Vagina (tissue), 2 donors: ENCODE results near the gene HOXB6. TPM values are rescaled to one million over a fixed set of nuclear protein-coding genes. Genes with fewer than 3 reads are reported as not detected.
A peak's percentile ranks its signal among the peaks of the same experiment; 100 is the strongest.

Experiments used
- DNase-seq, 2 donors: peaks; one replicate each; pipeline ENCODE4 v3.0.0-alpha.2; 2017; ENCODE audit errors: extremely low spot score in 2 of 2
- H3K27ac ChIP-seq: fragments of 200-600 bp; sonication (generic); one replicate; pipeline ENCODE4 v1.5.1; 2019
- H3K27me3 ChIP-seq: fragments of 200-600 bp; sonication (generic); one replicate; pipeline ENCODE4 v1.5.1; 2019
- H3K36me3 ChIP-seq, 2 donors: fragments of 200-600 bp; sonication (generic); one replicate each; pipeline ENCODE4 v1.5.1; 2017 to 2019
- H3K4me1 ChIP-seq: fragments of 200-600 bp; sonication (generic); one replicate; pipeline ENCODE4 v1.5.1; 2019
- H3K4me3 ChIP-seq, 2 donors: fragments of 200-600 bp; sonication (generic); 1 replicate in 1 of 2; 2 replicates in 1 of 2; pipeline ENCODE4 v1.5.1; 2016 to 2019
- H3K9me3 ChIP-seq: fragments of 200-600 bp; sonication (generic); one replicate; pipeline ENCODE4 v1.5.1; 2019
- POLR2A ChIP-seq, 2 donors: fragments of 450-650 bp; IDR thresholded peaks; one replicate each; pipeline ENCODE4 v1.6.1; 2017; ENCODE audit warnings: antibody characterized with exemption in 2 of 2, mild to moderate bottlenecking in 2 of 2, moderate library complexity in 2 of 2
- POLR2AphosphoS5 ChIP-seq, 2 donors: sonication (generic); formaldehyde crosslinking; IDR thresholded peaks; one replicate each; pipeline ENCODE4 v1.9.0; 2017; ENCODE audit warnings: antibody characterized with exemption in 2 of 2, mild to moderate bottlenecking in 2 of 2, low read depth in 1 of 2; ENCODE audit not compliant: insufficient read depth in 1 of 2
- intact Hi-C: fragments of 100-400 bp; cut with DNase I; formaldehyde crosslinking; loops from one replicate; pipeline ENCODE4 v1.15.1; 2023
- total RNA-seq: library from RNA; depleted of rRNA; stranded (reverse); fragments of >200 nt; gene quantifications from one replicate; pipeline ENCODE4 v1.2.3, GENCODE V29; 2016
- TF ChIP-seq, protein P1 (sequence below), 3 experiments: fragments of 450-650 bp in 2 of 3; fragments of 200-600 bp in 1 of 3; sonication (generic) in 1 of 3; IDR thresholded peaks; one replicate each; pipeline ENCODE4 v1.5.1; 2017 to 2019; ENCODE audit warnings: antibody characterized with exemption in 3 of 3, mild to moderate bottlenecking in 2 of 3, moderate library complexity in 2 of 3

The HOXB6 gene
- total RNA-seq, 1 donor from 2014 or later, result 1.2 TPM

DNA sequence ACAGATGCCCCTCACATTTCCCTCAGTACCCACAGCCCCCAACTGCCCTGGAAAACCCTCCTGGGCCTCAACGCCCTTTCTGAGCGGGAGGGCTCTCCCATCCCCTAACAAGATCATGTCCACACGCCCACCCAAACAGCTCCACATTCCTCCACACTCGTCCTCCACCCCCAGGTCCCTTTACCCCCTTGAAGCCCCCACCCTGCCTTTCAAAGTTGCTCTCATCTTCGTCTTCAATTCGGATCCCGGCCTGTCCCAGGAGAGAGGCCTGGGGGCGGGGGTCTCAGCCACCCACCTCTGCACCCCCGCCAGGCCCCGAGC is 41.0 kb downstream of the HOXB6 start:
- Histone ChIP-seq H3K4me1 (peaks cover 5% of the 10 kb centered on the region), H3K4me3 (peak overlapping the region; percentile 44 to 53), H3K36me3 (no peaks in the 10 kb centered on the region), H3K9me3 (no peaks in the 10 kb centered on the region), H3K27me3 (peaks cover 13% of the 10 kb centered on the region), H3K27ac (peak overlapping the region; percentile 59)
- TF ChIP-seq, protein P1, sequence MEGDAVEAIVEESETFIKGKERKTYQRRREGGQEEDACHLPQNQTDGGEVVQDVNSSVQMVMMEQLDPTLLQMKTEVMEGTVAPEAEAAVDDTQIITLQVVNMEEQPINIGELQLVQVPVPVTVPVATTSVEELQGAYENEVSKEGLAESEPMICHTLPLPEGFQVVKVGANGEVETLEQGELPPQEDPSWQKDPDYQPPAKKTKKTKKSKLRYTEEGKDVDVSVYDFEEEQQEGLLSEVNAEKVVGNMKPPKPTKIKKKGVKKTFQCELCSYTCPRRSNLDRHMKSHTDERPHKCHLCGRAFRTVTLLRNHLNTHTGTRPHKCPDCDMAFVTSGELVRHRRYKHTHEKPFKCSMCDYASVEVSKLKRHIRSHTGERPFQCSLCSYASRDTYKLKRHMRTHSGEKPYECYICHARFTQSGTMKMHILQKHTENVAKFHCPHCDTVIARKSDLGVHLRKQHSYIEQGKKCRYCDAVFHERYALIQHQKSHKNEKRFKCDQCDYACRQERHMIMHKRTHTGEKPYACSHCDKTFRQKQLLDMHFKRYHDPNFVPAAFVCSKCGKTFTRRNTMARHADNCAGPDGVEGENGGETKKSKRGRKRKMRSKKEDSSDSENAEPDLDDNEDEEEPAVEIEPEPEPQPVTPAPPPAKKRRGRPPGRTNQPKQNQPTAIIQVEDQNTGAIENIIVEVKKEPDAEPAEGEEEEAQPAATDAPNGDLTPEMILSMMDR (IDR thresholded peaks at IDR 0.05), result no peak
- TF ChIP-seq POLR2AphosphoS5 (IDR thresholded peaks at IDR 0.05; ENCODE audit: insufficient read depth in 1 of 2, low read depth in 1 of 2) (no peak), POLR2A (IDR thresholded peaks at IDR 0.05) (no peak)
- intact Hi-C loops, result no loop called here
- no peak for DNase-seq

DNA sequence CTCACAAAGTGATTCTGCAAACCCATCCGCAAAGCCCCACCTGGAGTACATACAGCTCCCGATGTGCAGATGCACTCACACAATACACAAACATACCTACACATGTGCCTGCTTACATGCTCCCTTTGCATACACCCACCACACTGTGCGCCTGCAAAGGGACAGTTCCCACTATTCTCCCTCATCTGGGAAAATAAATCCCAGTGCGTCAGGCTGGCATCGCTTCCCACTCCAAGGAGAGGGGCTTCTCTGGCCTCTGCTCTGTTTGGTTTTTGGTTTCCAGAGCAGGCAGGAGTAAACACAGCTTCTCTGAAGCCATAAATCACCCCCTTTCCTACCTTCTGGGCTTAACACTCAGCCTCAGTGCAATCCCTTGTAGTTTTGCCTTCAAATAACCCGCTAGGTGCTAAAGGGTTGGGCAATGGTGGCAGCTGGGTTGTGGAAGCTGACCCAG is 41.4 kb downstream of the HOXB6 start:
- no peak overlapping the region for H3K27ac ChIP-seq
- H3K36me3 ChIP-seq, result no peaks in the 10 kb centered on the region
- intact Hi-C loops, result no loop called here
- no peak for TF ChIP-seq POLR2AphosphoS5 (IDR thresholded peaks at IDR 0.05; ENCODE audit: insufficient read depth in 1 of 2, low read depth in 1 of 2)
- no peak for TF ChIP-seq POLR2A (IDR thresholded peaks at IDR 0.05)
- TF ChIP-seq, protein P1 (IDR thresholded peaks at IDR 0.05), result no peak
- DNase-seq, result no peak
- H3K9me3 ChIP-seq, result no peaks in the 10 kb centered on the region
- peak overlapping the region; percentile 44 to 53 for H3K4me3 ChIP-seq
- H3K27me3 ChIP-seq, result peaks cover 9% of the 10 kb centered on the region
- H3K4me1 ChIP-seq, result peaks cover 5% of the 10 kb centered on the region

DNA sequence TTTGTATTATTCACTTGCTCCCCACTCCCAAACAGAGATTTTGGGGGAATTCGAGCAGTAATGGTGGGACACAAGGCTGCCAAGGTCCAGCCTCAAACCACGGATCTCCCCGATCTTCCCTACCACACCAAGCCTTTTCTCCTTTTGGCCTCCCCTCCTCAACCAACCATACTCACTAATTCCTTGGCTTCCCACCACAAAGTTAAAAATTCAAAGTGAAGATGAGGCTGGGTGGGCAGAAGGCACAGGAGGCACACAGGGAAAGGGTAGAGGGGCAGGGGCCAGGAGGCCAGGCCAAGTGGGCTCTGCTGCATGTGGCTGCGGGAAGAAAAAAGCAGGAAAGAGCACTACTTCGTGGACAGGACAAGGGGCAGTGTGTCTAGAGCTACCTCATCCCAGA is 41.9 kb downstream of the HOXB6 start:
- Histone ChIP-seq H3K4me1 (peaks cover 5% of the 10 kb centered on the region), H3K27me3 (peaks cover 4% of the 10 kb centered on the region)
- intact Hi-C loops, result no loop called here

DNA sequence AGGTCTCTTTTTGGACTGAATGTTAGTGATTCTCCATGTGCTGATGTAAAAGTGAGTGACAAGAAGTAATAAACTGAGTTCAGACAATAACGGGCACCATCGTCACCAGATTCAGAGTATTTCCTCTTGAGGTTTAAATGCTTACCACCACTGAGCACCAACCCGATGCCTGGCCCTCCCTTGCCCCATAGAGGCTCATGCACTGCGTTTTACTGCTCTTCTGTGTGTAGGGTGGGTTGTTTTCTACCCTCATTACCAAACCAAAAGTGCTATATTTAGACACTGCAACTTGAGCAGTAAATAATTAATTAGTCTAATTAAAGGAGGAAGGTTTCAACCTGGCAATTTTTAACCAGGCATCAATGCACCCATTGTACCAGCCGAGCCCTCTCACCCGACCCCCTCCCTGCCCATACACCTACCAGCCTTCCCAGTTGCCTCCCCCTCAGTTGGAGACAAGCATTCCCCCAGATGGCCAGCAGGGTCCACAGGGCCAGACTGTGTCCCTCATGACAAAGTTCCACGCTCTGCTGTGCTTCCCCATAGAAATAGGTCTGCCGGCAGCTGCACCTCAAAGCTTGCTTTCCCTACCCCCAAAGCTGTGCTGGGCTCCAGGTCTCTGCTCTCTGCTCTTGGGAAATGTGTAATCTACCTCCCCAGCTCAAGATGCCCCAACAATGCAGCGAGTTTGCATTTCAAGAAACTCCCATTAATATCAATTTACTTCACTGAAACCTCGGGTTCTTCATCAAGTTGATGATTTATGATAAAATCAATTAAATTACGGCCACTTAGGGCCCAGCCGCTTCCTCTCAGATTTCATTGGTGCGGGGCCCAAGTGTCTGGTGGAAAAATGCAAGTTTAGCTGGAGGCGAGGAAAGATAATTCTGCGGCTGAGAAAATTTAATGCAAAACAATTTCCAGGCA is 42.6 kb downstream of the HOXB6 start:
- Histone ChIP-seq H3K36me3 (no peaks in the 10 kb centered on the region), H3K4me1 (peaks cover 5% of the 10 kb centered on the region), H3K9me3 (no peaks in the 10 kb centered on the region), H3K27ac (no peak overlapping the region), H3K4me3 (no peak overlapping the region), H3K27me3 (peaks cover 4% of the 10 kb centered on the region)
- intact Hi-C loops, result no loop called here
- TF ChIP-seq POLR2AphosphoS5 (IDR thresholded peaks at IDR 0.05; ENCODE audit: insufficient read depth in 1 of 2, low read depth in 1 of 2) (no peak), POLR2A (IDR thresholded peaks at IDR 0.05) (no peak)
- TF ChIP-seq, protein P1 (IDR thresholded peaks at IDR 0.05), result no peak
- DNase-seq, result no peak

More for the DNA sequence above, 41.9 kb downstream of the HOXB6 start:
- no peak for TF ChIP-seq POLR2A (IDR thresholded peaks at IDR 0.05)
- TF ChIP-seq, protein P1 (IDR thresholded peaks at IDR 0.05), result no peak
- TF ChIP-seq POLR2AphosphoS5 (IDR thresholded peaks at IDR 0.05; ENCODE audit: insufficient read depth in 1 of 2, low read depth in 1 of 2), result no peak
- Histone ChIP-seq H3K4me3 (no peak overlapping the region), H3K27ac (no peak overlapping the region), H3K9me3 (no peaks in the 10 kb centered on the region), H3K36me3 (no peaks in the 10 kb centered on the region)
- DNase-seq, result no peak
